ENCODE data around the gene ABHD12.

ABHD12 gene

DNA sequence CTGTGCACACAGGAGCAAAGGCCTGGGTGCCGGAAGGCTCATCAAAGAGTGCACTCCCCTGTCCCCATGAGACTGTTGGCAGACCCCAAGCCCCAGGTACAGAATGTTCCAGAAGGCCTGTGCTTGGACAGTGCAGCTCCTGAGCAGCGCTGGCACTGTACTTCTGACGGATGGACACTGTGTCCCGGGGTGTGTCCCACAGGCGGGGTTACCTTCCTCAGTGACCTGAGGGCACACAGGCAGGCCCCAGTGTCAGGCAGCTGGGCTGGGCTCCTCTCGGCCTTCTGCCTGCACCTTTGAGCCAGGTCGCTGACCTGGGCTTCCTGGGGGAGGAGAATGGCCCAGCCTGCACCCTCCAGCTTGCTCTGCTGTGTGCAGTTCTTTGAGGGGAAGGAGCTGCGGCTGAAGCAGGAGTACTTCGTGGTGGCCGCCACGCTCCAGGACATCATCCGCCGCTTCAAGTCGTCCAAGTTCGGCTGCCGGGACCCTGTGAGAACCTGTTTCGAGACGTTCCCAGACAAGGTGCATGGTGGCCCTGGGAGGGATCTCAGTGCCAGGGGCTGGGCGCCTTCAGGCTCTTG, 112.6 kb downstream of the ABHD12 start:
- no peaks in the 10 kb centered on the region for H3K4me1 Mint-ChIP-seq
- H3K9me3 Mint-ChIP-seq, result no peaks in the 10 kb centered on the region
- H3K36me3 Mint-ChIP-seq, result peaks cover 5% of the 10 kb centered on the region
- no peak overlapping the region for H3K27ac Mint-ChIP-seq
- no peak overlapping the region for H3K4me3 Mint-ChIP-seq
- no peaks in the 10 kb centered on the region for H3K27me3 Mint-ChIP-seq

DNA sequence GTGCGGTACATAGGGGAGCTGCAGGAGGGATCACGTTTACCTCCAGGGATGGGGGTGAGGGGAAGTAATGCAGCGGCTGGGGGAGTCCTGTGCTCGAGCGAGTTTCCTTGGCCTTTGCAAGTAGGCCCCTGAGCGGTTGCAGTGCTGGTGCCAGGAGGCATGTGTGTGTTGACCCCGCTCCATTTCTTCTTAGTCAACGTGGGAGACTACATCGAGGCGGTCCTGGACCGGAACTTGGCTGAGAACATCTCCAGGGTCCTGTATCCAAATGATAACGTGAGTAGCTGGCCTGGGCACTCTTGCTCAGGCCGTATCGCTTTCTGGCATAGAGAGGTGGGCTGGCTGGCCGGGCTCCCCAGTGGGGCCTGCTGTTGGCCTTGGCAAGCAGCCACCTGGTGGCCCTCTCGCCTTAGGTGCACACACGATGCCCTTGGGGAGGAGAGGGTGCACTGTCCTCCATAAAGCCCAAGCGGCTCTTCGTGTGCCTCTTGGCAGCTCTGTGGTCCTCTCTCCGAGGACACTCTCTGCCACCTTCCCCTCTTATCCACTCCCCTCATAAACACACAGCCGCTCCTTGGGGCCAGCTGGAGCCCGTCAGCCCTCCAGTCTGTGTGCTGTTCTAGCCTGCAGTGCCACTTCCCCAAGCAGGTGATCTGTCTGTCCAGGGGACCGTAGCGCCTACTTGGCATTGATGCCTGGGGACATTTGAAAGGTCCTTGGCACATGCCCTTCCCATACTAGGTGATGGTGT, 113.4 kb downstream of the ABHD12 start:
- Mint-ChIP-seq H3K27ac (no peak overlapping the region), H3K4me3 (no peak overlapping the region), H3K4me1 (no peaks in the 10 kb centered on the region), H3K9me3 (no peaks in the 10 kb centered on the region), H3K36me3 (peaks cover 2% of the 10 kb centered on the region), H3K27me3 (no peaks in the 10 kb centered on the region)

DNA sequence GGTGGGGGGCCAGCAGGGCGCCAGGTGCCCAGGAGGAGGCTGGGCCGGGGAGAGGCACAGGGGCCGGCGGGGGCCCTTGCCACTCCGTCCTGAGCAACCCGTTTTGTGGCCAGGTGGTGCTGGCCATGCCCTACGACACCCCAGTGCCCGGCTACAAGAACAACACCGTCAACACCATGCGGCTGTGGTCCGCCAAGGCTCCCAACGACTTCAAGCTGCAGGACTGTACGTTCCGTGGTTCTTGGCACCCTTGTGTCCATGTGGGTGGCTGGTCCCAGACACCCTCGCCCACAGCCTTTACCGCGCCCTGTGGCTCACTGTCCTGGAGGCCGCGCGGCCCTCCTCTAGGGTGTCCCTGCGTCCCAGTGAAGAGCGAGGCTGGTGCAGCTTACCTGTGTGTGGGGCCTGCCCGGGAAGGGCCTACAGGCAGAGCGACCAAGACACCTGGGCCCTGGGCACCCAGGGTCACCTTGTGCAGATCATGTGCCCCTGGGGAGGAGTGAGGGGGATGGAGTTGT, 114.0 kb downstream of the ABHD12 start:
- Mint-ChIP-seq H3K27ac (no peak overlapping the region), H3K27me3 (no peaks in the 10 kb centered on the region), H3K4me3 (no peak overlapping the region), H3K4me1 (no peaks in the 10 kb centered on the region), H3K36me3 (peaks cover 2% of the 10 kb centered on the region), H3K9me3 (no peaks in the 10 kb centered on the region)

DNA sequence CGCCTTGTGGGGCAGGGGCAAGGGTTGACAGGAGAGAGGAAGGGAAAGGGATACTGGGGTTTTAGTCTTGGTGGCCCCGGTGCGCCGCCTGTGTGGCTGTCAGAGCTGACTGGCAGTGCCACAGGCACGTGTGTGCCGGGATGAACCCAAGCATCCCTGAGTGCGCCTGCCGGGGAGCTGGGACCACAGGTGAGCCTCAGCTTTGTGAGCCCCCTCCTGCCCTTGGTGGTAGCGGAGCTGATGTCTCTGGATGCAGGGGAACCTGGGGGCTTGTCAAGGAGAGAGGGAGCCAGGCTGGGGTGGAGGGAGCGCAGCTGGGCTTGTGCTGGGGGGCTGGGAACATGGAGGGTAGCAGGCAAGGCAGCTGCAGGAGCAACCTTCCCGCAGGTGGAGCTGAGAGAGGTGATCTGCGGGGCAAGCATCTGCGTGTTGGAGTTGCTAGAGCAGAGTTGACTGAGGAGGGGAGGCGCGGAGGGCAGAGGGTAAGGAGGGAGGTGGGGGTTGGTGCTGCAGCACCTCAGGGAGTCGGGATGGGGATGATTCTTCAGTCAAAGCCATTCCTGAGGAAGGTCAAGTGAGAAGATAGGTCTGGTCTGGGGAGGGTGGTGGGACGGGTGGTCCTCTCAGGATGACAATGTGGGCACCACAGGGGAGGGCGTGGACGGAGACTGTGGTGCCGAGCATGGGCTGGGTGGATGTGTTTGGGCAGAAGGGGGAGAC, 114.7 kb downstream of the ABHD12 start:
- Mint-ChIP-seq H3K27me3 (no peaks in the 10 kb centered on the region), H3K27ac (no peak overlapping the region), H3K4me1 (no peaks in the 10 kb centered on the region), H3K9me3 (no peaks in the 10 kb centered on the region), H3K36me3 (peaks cover 2% of the 10 kb centered on the region), H3K4me3 (no peak overlapping the region)

DNA sequence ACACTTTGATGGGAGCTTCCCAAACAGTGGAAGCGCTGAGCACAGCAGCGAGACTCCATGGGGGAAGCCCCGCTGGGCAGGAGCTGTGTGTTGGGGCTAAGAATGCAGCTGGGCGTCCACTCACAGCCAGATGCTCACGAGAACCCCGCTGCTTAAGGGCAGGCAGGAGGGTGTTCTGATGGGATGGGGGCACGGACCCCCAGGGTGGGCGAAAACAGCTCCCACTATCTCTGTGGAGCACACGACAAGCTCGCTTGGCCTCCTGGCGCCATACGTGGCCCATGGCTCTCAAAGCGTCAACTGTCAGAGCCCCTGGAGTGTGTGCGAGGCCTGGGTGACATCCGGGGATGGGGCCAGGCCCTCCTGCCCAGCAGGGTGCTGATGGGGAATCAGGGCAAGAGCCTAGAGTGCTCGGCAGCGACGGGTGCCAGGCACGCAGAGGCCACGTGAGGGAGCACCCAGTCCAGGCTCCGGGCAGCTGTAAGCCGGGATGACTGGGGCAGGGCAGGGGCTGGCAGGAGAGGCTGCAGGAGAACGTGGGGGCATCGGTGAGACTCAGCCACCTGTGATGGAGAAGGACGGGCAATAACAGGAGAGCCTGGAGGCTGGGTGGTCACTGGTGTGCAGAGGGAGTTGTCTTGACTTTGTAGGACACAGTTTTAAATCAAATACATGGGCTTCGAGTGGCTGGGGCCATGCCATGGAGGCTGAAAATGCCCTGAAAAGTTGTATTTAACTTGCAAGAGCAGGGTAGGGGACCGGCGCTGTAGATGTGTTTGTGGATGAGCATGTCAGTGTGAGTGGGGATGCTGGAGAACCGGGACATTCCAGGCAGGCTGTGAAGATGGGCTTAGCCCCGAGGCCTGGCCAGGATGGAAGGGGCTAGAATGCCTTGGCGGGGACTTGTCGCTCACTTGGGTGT, 115.5 kb downstream of the ABHD12 start:
- Mint-ChIP-seq H3K4me1 (no peaks in the 10 kb centered on the region), H3K27ac (no peak overlapping the region), H3K9me3 (no peaks in the 10 kb centered on the region), H3K4me3 (no peak overlapping the region), H3K36me3 (peaks cover 2% of the 10 kb centered on the region), H3K27me3 (no peaks in the 10 kb centered on the region)

DNA sequence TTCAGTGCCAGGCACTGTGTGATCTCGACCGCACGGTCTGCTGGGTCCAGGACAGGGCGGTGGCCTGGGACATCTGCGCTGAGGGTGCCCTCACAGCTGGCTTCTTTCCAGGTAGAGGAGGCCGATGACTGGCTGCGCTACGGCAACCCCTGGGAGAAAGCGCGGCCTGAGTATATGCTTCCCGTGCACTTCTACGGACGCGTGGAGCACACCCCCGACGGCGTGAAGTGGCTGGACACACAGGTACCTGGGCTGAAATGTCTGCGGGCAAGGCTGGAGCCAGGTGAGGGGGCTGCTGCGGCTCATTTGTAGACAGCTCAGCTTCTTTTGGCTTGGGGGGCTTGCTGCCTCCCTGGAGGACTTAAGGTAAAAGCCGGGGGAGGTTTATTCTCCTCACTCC, 116.2 kb downstream of the ABHD12 start:
- Mint-ChIP-seq H3K9me3 (no peaks in the 10 kb centered on the region), H3K4me1 (no peaks in the 10 kb centered on the region), H3K27ac (no peak overlapping the region), H3K4me3 (no peak overlapping the region), H3K27me3 (no peaks in the 10 kb centered on the region), H3K36me3 (peaks cover 2% of the 10 kb centered on the region)

DNA sequence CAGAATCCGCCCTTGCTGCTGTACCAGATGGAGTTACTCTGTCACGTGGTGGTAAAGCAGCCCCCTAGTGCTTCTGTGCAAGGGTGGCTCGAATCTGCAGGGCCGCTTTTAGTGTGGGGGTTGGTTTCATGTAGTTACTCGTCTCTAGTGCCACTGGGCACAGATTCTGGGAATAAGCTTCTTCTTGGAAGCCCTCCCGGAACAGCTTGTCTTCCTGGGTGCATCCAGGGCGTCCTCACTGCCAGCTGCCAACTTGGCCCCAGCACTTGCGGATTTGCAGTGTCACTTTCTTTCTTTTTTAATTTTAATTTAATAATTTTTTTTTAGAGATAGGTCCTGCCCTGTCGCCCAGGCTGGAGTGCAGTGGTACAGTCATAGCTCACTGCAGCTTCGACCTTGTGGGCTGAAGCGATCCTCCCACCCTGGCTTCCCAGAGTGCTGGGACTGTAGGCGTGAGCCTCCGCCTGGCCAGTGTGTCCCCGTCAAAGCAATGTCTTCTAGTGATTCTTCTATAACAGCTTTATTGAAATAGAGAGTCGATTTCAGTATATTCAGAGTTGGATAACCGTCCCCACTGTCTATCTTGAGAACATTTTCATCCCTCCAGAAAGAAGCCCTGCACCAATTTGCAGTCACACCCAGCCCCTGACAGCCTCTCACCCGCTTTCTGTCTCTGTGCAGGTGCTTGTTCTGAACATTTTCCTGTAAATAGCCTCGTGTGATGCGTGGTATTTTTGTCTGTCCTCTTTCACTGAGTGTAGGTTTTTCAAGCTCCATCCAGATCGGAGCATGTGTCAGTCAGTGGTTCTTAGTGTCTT, 116.9 kb downstream of the ABHD12 start:
- Mint-ChIP-seq H3K27me3 (no peaks in the 10 kb centered on the region), H3K4me1 (no peaks in the 10 kb centered on the region), H3K36me3 (peaks cover 5% of the 10 kb centered on the region), H3K27ac (no peak overlapping the region), H3K9me3 (no peaks in the 10 kb centered on the region), H3K4me3 (no peak overlapping the region)

DNA sequence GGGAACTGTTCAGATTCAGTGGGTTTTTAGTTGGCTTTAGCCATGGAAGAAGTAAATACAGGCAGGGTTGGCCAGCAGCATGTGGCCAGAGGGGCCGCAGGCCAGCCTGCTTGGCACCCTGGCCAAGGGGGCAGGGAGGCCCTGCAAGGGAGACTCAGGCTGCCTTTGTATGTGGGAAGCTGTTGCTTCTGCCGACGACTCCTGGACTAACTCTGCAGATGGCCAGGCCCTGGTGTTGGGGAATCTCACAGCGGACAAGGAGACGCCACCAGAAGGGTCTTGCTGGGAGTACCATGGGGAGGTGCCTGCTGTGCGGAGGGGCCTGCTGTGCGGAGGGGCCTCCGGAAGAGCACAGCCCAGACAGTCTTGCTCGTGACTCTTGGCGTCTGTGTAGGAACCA, 117.6 kb downstream of the ABHD12 start:
- Mint-ChIP-seq H3K9me3 (no peaks in the 10 kb centered on the region), H3K4me3 (no peak overlapping the region), H3K27me3 (no peaks in the 10 kb centered on the region), H3K36me3 (peaks cover 5% of the 10 kb centered on the region), H3K4me1 (no peaks in the 10 kb centered on the region), H3K27ac (peak overlapping the region; percentile 35)

DNA sequence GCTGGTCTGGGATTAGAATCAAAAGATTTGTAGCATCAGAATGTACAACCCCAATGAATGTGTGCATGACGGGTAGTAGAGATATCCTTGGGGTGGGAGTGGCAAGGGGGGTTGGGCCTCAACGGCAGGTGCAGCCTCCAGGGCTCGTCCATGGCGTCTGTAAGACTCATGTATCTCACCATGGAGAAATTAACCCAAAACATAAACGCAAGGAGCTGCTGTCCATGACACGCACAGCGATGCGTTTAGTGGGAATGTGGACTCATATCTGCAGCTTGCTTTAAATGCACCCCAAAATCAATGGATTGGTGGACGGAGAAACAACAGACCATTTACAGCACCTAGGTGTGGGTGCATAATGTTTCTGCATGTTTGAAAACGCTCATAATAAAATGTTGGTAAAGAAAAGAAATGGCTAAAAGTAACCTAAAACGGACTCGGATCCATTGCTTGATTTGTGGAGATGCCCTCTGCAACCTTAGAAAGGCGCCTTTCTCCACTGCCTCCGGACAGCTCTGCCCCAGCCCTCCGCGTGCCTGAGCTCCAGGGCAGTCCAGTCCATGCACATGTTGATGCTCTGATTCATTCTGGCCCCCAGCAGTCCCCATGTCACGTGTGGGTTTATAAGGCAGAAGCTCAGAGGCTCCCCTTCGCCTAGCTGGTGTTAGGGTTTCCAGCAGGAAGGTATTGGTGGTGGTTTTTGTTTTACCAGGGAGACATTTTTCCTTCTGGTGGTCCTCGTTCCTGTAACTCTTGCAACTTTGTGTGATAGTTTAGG, 118.2 kb downstream of the ABHD12 start:
- Mint-ChIP-seq H3K27me3 (no peaks in the 10 kb centered on the region), H3K4me3 (no peak overlapping the region), H3K4me1 (no peaks in the 10 kb centered on the region), H3K36me3 (peaks cover 5% of the 10 kb centered on the region), H3K27ac (peak overlapping the region; percentile 35), H3K9me3 (no peaks in the 10 kb centered on the region)

DNA sequence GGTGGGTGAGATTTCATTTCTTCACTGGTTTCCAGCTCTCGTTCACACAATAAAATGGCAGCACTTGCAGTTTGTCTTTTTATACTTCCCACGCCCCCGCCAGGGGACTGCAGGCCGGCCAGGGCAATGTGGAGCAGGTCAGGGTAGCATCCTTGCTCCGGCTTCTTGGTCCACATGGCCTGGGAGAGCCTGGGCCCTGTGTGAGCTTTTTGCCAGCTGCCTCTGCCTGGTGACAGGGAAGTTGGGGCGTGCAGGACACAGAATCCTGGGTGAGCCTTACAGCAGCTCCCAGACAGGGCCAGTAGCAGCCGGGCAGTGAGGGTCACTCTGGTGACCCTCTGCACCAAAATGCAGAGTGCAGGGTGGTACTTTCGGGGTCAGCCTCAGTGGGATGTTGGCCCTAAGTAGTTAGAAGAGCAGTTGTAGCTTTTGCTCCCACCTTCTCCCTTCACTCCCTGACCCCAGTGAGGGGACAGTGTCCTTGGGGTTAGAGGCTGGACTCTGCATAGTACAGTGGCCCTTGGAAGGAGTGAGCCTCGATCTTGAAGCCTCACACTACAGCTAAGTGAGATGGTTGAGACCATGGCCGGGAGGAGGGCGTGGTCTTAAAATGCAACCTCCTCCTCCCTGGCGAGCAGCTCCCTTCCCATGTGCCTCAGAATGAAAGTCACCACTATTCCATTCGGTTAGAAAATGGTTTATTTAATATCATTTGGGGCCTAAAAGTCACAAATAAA, 119.0 kb downstream of the ABHD12 start:
- no peaks in the 10 kb centered on the region for H3K27me3 Mint-ChIP-seq
- H3K36me3 Mint-ChIP-seq, result peaks cover 5% of the 10 kb centered on the region
- no peak overlapping the region for H3K27ac Mint-ChIP-seq
- H3K4me1 Mint-ChIP-seq, result peaks cover 6% of the 10 kb centered on the region
- H3K4me3 Mint-ChIP-seq, result no peak overlapping the region
- H3K9me3 Mint-ChIP-seq, result no peaks in the 10 kb centered on the region

DNA sequence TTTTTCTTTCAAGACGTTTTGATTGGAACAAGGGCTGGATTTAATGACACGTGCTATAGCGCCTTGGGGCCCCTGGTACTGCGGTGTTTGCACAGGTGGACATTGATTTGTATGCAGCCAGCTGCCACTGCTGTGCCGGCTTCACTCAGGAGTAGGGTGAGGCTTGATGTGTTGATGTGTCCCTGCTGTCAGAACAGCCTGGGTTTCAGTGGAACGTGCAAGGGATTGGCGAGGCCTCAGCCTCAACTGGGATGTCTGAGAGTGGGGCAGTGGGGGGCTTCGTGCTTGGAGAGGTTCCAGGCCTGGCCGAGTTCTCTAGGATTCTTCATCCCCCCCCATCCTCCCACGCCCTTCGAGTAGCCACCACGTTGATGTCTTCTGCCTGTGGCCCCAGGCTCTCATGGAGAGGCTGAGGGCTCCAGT, 119.8 kb downstream of the ABHD12 start:
- no peaks in the 10 kb centered on the region for H3K27me3 Mint-ChIP-seq
- H3K27ac Mint-ChIP-seq, result no peak overlapping the region
- no peaks in the 10 kb centered on the region for H3K9me3 Mint-ChIP-seq
- peaks cover 5% of the 10 kb centered on the region for H3K36me3 Mint-ChIP-seq
- no peak overlapping the region for H3K4me3 Mint-ChIP-seq
- peaks cover 11% of the 10 kb centered on the region for H3K4me1 Mint-ChIP-seq

DNA sequence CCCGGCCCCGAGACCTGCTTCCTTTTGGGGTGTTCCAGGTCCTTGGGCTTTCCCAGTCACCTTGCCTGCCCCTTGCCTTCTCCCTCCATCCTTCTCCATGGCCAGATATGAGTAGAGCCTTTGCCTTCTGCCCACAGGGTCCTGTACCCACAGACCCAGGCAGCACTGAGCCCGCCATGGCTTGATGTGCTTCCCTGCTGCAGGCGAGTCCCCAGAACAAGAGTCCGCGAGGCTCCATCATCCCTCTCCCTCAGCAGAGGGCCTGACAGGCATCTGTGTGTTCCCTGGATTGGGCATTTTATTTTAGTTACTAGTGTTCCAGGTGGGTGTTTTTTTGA, 120.8 kb downstream of the ABHD12 start:
- Mint-ChIP-seq H3K4me3 (no peak overlapping the region), H3K9me3 (no peaks in the 10 kb centered on the region), H3K36me3 (peaks cover 3% of the 10 kb centered on the region), H3K4me1 (peaks cover 11% of the 10 kb centered on the region), H3K27ac (no peak overlapping the region), H3K27me3 (no peaks in the 10 kb centered on the region)

DNA sequence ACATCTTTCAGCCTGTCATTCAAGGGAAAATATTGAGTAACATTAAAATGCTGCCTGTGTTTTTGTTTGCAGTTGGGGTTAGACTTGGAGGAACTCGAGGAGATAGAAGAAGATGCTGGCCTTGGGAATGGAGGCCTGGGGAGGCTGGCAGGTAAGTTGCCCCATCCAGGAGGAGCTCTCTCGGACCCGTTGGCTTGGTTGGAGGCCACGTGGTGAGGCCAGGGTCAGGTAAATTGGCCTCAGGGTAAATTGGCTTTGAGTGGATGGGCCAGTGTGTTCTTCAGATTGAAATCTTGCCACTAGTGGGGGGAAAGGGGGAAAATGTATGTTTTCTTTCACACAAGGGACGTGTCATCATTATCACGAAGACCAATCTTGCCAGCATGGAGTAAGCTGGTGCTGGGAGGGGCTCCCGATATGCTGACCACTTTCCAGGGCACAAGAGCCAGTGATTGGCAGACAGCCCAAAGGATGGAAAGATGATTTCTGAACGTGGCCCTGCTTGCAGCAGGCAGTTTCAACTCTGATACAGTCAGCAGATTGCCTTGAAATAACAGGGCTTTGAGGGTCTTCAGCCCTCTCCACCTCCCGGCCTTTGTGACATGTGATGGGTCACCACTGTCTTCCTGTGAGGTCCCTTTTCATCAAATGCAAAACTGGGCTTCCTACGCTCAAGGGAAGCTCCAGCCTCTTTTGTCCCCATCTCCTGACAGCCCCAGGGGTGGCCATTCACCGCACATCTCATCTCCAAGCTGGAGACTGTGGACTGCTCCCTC, 121.4 kb downstream of the ABHD12 start:
- no peak overlapping the region for H3K4me3 Mint-ChIP-seq
- H3K27ac Mint-ChIP-seq, result no peak overlapping the region
- H3K36me3 Mint-ChIP-seq, result peaks cover 3% of the 10 kb centered on the region
- peaks cover 11% of the 10 kb centered on the region for H3K4me1 Mint-ChIP-seq
- no peaks in the 10 kb centered on the region for H3K27me3 Mint-ChIP-seq
- no peaks in the 10 kb centered on the region for H3K9me3 Mint-ChIP-seq

All from activated naive CD4-positive, alpha-beta T cell treated with anti-CD3 and anti-CD28 coated beads, Interleukin-2, amount 50 U/mL, for 24 hours (primary cell).